PC-3 (cell line): Measurements from ENCODE around the gene GFOD1.

Experiments
- EZH2 ChIP-seq: fragments of 300-600 bp; sonication (generic); IDR thresholded peaks from one replicate; pipeline ENCODE4 v1.6.1; 2017; ENCODE audit warnings: antibody characterized with exemption, mild to moderate bottlenecking, low read length; ENCODE audit not compliant: unreplicated experiment
- EZH2phosphoT487 ChIP-seq: fragments of 300-600 bp; sonication (generic); IDR thresholded peaks from 2 replicates; pipeline ENCODE4 v1.6.1; 2018; ENCODE audit warnings: mild to moderate bottlenecking, antibody characterized with exemption, low read length, borderline replicate concordance
- TF ChIP-seq, protein P1 (sequence below): fragments of 300-600 bp; sonication (generic); conservative IDR thresholded peaks from 2 replicates; pipeline ENCODE4 v1.5.1; 2017; ENCODE audit warnings: antibody characterized with exemption, low read depth, mild to moderate bottlenecking, low read length

DNA sequence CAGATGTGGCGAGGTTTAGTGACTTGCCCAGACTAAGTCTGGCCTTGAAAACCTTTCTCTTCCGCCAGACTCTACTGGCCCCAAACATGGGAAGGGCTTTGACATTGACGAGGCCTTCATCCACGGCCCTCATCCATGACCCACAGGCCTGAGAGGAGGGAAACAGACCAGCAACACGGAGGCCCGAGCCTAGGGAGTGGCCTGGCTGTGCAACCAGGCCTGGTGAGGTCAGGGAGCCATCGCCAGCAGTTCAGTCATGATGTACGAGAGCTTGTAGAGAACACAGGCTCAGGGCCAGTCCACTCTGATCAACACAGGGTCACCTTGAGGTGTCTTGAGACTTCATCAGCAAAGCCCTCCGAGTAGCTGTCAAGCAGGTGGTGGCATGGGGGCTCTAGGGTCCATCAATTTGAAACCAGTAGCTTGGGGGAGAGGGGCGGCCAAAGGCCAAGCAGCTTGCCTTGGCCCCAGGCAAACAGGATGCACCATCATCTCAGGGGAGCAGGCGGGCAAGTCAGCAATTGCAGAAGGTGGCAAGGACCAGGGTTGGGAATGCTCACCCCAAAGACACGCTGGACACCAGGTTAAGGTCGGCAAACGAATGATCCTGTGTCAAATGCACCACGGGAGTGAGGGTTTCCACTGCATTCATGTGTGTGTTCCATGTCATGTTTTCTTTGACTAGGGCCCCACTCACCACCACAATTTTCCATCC is 36.1 kb downstream of the GFOD1 start:
- TF ChIP-seq, protein P1, sequence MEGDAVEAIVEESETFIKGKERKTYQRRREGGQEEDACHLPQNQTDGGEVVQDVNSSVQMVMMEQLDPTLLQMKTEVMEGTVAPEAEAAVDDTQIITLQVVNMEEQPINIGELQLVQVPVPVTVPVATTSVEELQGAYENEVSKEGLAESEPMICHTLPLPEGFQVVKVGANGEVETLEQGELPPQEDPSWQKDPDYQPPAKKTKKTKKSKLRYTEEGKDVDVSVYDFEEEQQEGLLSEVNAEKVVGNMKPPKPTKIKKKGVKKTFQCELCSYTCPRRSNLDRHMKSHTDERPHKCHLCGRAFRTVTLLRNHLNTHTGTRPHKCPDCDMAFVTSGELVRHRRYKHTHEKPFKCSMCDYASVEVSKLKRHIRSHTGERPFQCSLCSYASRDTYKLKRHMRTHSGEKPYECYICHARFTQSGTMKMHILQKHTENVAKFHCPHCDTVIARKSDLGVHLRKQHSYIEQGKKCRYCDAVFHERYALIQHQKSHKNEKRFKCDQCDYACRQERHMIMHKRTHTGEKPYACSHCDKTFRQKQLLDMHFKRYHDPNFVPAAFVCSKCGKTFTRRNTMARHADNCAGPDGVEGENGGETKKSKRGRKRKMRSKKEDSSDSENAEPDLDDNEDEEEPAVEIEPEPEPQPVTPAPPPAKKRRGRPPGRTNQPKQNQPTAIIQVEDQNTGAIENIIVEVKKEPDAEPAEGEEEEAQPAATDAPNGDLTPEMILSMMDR: no peak
- TF ChIP-seq EZH2phosphoT487: no peak
- no peak for TF ChIP-seq EZH2
